Epidermal melanocyte (primary cell): ENCODE measurements around the gene ASIC5.
"Not testable (repeated sequence)": the region's sequence is repeated elsewhere in the genome, so short reads cannot be mapped to it uniquely, and the experiment has no call there.

ENCODE experiments used
- DNase-seq: peaks from one replicate; pipeline ENCODE4 v3.0.0; 2011; ENCODE audit warnings: low spot score; ENCODE audit not compliant: insufficient read length

ASIC5 gene, protein sequence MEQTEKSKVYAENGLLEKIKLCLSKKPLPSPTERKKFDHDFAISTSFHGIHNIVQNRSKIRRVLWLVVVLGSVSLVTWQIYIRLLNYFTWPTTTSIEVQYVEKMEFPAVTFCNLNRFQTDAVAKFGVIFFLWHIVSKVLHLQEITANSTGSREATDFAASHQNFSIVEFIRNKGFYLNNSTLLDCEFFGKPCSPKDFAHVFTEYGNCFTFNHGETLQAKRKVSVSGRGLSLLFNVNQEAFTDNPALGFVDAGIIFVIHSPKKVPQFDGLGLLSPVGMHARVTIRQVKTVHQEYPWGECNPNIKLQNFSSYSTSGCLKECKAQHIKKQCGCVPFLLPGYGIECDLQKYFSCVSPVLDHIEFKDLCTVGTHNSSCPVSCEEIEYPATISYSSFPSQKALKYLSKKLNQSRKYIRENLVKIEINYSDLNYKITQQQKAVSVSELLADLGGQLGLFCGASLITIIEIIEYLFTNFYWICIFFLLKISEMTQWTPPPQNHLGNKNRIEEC

DNA sequence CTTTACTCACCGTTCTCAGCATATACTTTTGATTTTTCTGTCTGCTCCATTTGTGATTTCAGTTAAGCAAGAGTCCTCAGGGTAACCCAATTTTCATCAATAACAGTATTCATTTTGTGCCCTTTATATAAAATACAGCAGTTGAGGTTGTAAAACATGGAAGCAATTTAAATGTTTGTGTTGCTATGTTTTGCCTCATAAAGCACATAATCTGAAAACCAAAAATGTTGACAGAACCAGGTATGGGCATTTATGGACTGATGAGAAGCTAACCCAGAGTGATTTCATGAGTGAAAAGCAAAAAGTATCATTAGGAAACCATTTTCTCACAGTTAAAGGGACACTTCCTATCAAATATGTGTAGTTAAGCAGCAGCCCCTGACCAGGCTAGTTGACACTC, at the start of gene ASIC5:
Gene ASIC5 (minus strand): TSS at position 101 of the 400 bp plus-strand sequence. CDS start 51 bp downstream, at position 50.
- DNase-seq: no peak

DNA sequence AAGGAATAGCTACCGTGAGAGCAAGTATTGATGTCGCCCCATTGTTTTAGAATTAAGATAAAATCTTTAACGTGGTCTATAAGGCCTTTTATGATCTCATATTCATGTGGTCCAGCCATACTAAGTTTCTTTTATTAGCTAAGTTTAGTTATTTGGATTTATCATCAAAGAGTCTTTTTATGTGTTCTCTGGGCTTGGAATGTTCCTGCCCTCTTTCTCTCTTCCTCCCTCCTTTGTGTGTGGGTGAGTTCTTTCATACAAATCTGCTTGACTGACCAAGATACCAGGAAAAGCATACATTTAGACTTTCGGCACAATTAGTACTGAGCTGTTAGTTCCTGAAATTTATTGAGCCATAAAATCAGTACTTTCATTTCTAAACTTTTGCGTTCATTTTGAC, 48.7 kb upstream of the ASIC5 start:
- DNase-seq: no peak

DNA sequence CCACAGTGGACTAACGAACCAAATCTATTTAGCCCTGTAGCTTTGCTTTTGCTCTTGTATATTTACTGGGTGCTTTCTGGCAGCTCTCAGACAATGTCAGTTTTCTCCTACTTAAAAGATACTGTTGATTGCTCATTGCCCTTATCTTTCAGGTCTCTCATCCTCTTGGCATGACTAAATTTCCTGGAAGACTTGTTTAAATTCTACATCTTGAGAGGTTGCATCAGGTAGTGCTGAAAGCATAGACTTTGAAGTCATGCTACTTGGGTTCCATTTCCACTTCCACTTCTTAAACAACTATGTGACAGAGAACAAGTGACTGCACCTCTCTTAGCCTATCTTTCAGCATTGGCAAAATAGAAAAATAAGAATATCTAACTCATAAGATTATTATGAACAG, 45.8 kb upstream of the ASIC5 start:
- DNase-seq: no peak

DNA sequence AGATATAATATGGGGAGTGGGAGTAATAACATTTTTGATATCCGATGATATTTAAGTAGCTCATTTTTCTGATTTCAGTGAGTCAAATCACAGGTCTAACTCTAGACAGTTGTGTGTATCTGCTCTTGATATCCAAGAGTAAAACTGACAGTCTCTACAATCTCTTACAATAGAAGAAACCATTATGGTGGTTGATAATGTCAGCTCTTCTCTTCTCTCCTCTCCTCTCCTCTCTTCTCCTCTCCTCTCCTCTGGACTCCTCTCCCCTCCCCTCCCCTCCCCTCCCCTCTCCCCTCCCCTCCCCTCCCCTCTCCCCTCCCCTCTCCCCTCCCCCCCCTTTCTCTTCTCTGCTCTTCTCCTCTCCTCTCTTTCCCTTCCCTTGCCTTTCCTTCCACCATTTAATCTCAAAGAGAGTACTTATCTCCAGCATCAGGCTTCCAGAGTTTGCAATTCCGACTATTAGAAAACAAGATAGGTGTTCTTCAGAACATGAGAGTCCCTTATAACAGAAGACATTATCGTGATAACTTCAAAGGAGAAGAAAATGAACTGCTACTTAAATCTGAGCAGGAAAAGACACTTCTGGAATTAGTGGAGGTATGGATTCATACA, 43.6 kb upstream of the ASIC5 start:
- DNase-seq: no peak

DNA sequence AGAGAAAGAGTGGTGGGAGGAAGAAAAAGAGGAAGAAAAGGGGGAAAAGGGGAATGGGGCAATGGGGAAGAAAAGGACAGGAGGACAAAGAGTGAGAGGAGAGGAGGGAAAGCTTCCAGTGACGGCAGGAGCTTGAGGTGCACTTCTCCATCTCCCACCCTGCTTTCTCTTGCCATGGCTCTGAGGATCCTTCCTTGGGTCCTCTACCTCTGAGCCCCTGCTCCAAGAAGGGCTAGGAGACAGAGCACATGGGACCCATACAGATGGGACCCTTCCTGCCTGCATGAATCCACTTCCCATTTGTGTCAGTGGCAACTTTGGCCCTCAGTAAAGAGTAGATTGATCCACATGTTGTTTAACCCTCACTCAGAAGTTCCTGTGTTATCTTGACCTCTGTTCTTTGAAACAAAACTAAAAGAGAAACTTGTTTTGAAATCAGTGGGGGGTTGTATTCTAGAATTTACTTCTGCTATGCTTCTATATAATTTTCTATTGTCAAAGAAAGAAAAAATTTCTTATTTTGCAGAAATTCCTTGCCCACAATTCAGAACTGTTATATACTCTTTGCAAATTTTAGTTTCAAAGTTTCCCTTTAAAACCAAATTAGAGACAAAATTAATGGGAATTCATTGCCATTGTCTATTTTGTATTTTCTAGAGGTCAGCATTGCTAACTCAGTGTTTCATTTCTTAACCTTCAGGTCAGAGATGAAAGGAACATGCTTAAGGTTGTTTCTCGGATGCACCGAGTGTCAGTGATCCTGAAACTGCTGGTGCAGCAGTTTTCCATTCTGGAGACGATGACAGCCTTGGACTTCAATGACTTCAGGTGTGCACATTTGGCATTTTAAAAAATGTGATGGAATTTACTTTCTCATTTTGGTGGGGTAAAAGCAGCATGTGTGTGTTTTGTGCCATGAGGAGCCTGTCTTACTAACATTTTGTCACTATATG, 42.4 kb upstream of the ASIC5 start:
- no peak for DNase-seq

DNA sequence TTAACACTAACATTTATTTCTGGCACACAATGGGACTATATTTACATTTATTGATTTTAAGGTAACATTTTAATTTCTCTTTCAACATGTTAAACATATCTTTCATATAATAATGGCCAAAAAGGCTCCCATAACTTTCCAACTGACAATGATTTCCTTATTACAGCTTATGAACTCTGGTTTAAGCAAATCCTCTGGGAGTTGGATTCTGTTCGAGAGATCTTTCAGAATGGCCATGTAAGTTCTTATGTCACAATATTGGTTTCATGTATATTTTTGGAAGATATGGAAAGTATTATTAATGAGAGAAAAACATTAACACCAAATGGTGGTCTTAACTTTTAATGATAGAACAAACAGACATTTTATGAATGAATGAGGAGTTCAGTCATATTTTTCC, 41.5 kb upstream of the ASIC5 start:
- no peak for DNase-seq

DNA sequence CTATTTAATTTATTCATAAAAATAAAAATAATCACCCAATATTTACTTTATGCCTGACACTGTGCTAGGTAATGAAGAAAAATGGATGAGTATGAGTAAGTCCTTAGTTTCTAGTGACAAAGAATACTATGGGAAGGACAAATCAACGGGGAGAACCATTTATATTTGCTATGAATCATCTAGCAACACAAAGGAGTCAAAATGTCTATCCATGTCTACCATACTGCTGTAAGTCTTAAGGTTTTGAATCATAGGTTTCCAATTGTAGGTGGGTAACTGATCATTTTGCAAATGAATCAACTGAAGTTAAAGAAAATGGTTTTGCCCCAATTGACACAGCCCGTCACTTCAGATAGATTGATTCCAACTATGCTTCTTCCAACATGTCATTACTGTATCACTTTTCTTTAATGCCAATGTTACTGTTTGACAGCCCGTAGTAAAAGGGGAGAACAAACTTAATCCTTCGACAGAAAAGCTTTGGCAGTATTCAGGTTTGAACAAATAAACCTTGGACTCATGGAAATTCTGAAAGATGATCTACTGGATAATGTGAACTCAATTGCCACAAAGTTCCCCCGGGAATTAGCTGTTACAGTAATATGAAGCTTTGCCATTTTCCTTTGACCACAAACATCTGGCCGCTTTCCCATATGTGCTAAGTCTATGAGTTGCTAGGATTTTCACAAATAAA, 40.6 kb upstream of the ASIC5 start:
- peak; percentile 83 for DNase-seq

DNA sequence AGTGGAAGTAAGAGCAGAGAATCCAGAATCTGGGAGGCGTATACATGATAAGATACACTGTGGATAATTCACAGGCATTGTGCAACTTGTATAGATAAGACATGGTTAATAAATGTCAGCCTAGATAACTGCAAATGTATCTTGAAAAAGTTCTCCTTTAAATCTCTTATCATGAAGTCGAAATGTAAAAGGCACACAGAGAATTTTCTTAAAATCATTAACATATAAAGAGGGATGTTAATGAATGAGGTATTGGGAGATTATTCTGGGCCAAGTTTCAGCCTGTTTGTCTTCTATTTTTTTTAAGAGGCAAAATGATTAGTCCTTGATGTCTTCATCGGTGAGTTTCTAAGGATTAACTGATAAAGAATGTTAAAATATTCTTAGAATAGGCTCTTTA, 38.3 kb upstream of the ASIC5 start:
- DNase-seq: no peak

DNA sequence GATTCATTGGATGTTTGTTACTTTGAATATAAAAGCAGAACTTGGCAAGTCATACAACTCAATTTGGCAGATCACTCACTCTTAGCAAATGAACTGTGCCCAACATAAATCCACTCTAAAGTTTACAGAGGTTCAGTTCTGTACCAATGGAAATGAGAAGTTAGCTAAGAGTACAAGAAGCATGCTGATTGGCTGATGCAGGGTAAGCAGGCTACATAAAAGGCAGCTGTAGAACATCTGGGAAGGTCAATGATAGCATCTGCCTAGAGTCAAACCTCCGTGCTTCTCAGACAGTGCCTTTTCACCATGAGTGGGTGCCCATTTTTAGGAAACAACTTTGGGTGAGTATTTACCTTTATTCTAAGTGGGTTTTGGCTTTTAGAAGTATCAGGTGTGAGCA, 37.4 kb upstream of the ASIC5 start, which contains the start of gene TDO2:
Gene TDO2 (plus strand): TSS at position 244 of the 400 bp plus-strand sequence. CDS start 63 bp downstream, at position 307.
- DNase-seq: no peak

DNA sequence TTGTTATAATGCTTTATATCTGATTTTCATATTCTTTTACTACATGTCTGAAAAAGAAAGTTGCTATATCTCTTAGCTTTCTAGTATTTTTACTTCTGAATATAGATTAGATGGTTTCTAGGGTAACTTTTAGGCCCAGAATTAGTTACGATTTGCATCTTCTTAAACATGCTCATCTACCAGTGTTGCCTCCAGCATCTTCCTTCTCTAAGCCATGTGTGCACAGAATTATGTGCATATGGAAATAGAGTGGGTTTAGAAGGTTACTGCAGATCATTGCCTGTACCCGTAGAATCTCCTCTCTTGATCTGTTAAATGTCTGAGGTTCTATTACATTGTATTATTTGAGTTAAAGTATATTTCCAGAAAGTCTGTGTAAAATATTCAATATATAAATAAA, 34.9 kb upstream of the ASIC5 start:
- no peak for DNase-seq

DNA sequence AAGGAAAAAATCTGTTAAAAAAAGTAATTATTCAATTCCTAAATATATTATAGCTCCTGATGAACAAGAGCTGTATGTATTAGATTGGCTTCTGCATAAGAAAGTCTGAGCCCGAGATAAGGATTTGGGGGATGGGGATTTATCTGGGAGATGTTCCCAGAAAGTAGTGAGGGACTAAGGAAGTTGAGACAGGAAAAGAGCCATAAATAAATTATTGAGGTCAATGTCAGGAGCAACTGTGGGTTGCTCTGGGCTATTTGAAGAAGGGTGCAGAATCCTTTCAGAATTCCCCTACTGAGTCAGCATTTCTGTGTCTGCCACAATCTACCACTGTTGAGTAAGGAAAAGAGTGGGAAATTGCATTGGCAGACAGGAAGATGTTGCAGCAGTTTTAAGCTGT, 34.3 kb upstream of the ASIC5 start:
- DNase-seq: no peak

DNA sequence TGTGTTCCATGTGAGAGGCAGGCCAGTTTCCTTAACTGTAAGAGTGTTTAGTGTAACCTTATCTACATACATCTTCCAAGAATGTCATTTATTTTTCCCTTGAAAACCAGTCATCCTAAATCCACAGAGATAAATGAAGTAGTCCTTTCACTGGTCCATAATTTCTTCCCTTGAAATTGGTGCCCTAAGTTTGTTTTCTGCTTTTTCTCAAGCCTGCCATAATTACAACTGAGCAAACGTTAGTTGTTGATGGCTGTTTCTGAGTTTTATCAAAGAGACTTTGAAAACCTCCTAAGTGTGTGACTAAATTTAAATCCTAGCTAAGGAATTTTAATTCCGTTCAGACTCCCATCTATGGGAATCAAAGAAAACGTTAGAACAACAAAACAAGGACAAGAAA, 33.8 kb upstream of the ASIC5 start:
- DNase-seq: no peak

DNA sequence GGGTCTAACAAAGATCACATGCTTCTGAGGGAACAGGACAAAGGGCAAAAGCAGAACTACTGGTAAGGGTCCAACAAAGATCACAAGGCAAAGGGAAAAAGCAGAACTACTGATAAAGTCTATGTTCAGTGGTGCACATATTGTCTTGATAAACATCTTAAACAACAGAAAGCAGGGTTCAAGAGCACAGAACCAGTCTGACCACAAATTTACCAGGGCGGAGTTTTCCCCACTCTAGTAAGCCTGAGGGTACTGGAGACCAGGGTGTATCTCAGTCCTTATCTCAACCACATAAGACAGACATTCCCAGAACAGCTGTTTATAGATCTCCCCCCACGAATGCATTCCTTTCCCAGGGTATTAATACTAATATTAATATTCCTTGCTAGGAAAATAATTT, 32.3 kb upstream of the ASIC5 start:
- DNase-seq: not testable (repeated sequence)

DNA sequence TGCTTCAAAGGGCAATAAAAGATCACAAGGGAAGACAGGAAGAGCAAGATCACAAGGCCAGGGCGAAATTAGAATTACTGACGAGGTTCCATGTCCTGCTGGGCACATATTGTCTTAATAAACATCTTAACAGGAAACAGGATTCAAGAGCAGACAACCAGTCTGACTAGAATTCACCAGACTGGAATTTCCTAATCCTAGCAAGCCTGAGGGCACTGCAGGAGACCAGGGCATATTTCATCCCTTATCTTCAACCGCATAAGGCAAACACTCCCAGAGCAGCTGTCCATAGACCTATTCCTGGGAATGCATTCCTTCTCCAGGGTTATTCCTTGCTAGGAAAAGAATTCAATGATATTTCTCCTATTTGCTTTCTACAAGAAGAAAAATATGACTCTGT, 25.0 kb upstream of the ASIC5 start:
- no peak for DNase-seq

DNA sequence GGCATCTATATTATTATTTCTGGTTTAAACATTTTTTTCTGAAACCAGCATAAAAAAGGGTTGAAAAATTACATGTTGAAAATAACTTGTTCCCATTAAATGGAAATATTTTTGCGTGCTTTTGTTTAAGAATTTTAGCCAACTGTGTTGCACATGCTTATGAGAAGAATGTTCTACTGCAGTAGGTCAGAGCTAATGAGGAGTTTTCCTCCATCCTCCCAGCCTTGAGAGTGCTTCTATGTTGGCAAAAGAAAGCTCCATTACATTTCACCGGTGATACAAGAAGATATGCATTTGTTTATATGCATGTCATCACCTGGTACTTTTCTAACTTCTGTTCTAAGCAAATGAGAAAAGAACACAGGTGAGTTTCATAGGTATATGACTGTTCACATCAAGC, 23.9 kb upstream of the ASIC5 start:
- no peak for DNase-seq

DNA sequence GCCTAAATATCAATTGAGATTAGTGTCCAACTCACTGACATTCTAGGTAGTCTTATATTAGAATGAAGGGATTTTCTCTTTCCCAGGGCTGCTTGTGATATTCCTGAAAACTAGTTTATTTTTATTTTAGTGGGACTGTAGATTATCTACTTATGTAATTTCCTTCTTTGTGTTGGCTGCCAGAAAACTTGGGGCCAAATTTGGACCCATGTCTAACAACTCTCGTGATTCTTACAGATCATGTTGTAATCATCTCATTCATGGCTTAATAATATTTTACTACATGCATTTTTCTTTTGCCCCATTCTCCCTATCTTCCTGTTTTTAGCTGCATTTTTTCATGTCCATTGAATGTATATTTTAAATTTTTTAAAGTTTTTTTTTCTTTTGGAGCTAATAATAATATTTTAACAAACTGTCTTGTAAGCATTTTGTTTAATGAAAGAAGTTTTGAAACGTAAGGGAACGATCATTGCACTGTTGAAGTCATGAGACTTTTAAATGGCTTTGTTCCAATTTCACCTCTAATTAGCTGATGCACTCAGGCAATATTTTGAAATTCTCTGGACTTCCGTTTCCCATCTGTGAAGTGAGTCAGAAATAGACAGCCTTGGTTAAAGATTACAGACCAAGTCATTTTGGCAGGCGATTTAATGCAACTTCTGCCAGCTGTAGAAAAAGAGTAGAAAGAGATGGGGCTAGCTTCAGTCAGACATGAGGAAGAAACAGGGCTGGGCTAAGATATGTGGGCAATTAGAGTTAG, 23.1 kb upstream of the ASIC5 start:
- peak; percentile 26 for DNase-seq

DNA sequence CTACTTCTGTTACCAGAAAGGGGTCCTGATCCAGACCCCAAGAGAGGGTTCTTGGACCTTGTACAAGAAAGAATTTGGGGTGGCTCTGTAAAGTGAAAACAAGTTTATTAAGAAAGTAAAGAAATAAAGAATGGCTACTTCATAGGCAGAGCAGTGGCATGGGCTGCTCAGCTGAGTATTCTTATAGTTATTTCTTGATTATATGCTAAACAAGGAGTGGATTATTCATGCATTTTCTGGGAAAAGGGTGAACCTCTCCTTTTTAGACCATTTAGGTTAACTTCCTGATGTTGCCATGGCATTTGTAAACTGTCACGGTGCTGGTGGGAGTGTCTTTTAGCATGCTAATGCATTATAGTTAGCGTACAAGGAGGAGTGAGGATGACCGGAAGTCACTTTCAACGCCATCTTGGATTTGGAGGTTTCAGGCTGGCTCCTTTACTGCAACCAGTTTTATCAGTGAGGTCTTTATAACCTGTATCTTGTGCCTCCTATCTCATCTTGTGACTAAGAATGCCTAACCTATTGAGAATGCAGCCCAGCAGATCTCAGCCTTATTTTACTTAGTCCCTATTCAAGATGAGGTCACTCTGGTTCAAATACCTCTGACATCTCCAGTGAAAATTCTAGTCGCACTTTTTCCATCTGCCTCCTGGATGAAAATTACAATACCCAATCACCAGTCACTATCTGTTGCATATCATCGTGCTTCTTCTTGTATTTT, 21.9 kb upstream of the ASIC5 start:
- DNase-seq: no peak

DNA sequence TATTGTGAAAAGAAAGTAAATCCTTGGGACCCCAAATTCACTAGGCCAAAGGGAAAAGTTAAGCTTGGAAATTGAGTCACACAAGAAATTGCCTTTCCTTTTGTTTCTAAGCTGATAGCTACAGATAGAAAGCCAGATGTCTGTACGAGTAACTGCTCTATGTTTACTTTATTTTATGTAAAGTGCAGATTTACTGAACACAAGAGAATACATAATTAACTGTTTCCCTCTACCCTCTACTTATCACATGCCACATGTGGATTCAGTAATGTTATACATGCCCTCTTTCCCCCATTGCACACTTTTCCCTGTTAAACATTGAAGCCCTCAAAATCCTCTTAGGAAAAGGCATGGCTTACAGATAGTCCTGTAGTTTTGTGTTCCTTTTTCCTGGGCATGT, 21.0 kb upstream of the ASIC5 start:
- DNase-seq: no peak

DNA sequence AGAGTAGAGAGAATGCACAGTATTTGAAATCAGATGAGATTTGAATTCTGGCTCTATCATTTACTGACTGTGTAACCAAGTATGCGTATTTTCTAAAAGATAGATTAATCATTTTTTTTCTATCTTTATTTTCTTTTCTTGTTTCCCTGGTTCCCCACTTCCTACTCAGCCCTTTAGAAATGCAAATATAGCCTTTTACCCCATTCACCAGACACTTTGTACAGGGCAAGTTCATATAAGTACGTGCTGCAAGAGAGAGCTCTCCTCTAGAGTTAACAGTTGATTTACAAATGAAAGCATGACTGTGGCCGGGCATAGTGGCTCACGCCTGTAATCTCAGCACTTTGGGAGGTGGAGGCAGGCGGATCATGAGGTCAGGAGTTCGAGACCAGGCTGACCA, 19.6 kb upstream of the ASIC5 start:
- DNase-seq: no peak

DNA sequence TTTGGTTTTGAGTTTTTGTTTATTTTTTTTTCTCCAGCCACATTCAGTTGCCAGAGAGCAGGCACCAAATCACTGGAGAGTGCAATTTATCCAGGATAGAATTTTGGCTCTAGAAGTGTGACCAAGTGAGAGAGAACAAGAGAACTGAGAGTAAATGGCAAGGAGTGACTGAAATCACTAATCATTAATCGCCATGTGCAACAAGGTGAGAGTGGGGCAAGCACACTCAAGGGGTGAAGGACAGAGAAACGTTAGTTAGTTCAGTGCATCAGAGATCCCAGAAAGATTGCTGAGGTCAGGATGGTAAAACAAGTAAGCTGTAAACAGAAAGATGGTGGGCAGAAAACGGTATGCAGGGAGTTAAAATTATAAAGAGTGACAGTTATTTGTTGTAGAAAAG, 17.8 kb upstream of the ASIC5 start:
- DNase-seq: no peak
